Measurements from ENCODE around the gene SLF1.

GRCh38 chr5:94694671-94695070, 76.2 kb downstream of the SLF1 start:
- TF ChIP-seq CHD2 (IDR thresholded peaks at IDR 0.05; ENCODE audit: low read length) (no peak), YY1 (IDR thresholded peaks at IDR 0.05; ENCODE audit: low read depth, low read length) (no peak), SRF (IDR thresholded peaks at IDR 0.05; ENCODE audit: low read depth, low read length) (no peak), PHF8 (conservative IDR thresholded peaks at IDR 0.05; ENCODE audit: low read depth, low read length) (no peak), BRCA1 (IDR thresholded peaks at IDR 0.05; ENCODE audit: low read depth, low read length) (no peak), TBP (IDR thresholded peaks at IDR 0.05; ENCODE audit: low read depth, low read length) (no peak), POLR2AphosphoS5 (IDR thresholded peaks at IDR 0.05; ENCODE audit: low read depth, low read length) (no peak), POU5F1 (IDR thresholded peaks at IDR 0.05; ENCODE audit: low read depth, low read length) (no peak), ZNF274 (IDR thresholded peaks at IDR 0.05; ENCODE audit: borderline replicate concordance, extremely low read depth, low read length) (no peak), ASH2L (IDR thresholded peaks at IDR 0.05; ENCODE audit: low read length) (no peak), CTCF (IDR thresholded peaks at IDR 0.05; ENCODE audit: control extremely low read depth in 1 of 3, insufficient read depth in 1 of 3, low read depth in 1 of 3, low read length in 3 of 3) (no peak), MAFK (IDR thresholded peaks at IDR 0.05; ENCODE audit: low read depth, low read length) (no peak), CTBP2 (IDR thresholded peaks at IDR 0.05; ENCODE audit: borderline replicate concordance, insufficient read depth, insufficient read length, low read length) (no peak), EGR1 (IDR thresholded peaks at IDR 0.05; ENCODE audit: borderline replicate concordance, low read depth, low read length) (no peak)
